ENCODE data around the gene ATXN1L. TPM values are rescaled to one million over a fixed set of nuclear protein-coding genes. Genes with fewer than 3 reads are reported as not detected.

ATXN1L gene
- total and polyA plus RNA-seq, 2 donors (not counting 1 experiment from before 2014, with no cell fraction given), result 21.3 to 39.5 TPM

DNA sequence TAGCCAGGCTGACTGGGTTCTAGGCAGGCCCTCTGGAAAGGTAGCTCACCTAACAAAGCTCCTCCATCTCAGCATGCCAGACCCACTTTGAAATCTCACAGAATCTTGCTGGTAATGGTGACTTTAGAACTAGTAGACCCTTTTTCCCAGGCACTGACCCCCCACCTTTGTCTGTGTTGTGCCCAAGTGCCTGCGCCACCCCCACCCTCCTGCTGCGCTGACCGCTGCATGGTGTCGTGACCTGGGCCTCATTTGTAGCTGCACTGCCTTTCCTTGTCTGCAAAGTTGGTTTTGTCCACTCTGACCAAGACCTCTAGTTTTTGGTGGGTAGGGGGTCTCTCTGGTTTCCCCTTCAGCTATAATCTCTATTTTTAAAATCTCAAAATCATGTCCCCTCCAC is 6.8 kb downstream of the ATXN1L start:
- Mint-ChIP-seq H3K4me3 (no peak overlapping the region), H3K9me3 (ENCODE audit: insufficient read depth) (no peaks in the 10 kb centered on the region), H3K27ac (peak overlapping the region; percentile 90), H3K4me1 (peaks cover 62% of the 10 kb centered on the region), H3K27me3 (no peaks in the 10 kb centered on the region)
- H3K79me2 ChIP-seq (ENCODE audit: control insufficient read depth, insufficient read depth, low read length), result peaks cover 74% of the 10 kb centered on the region
- POLR2A ChIA-PET, result interaction anchor here (3.2 kb wide), 1 partner anchor 44 kb away, joined by 8 read pairs; the partner anchor contains the start of gene AP1G1
- CTCF ChIA-PET, result interaction anchor here (0.7 to 1.5 kb wide), 4 partner anchors 22 to 43 kb away, joined by 3 to 4 read pairs (median 3); partner anchors contain the start of genes AP1G1 and ZNF821
- H3K36me3 ChIP-seq (replicated peaks in 1 of 2; ENCODE audit: control extremely low read depth in 1 of 2, control insufficient read depth in 1 of 2, extremely low read depth in 1 of 2, insufficient read depth in 2 of 2, low read length in 1 of 2), result peaks cover 0 to 49% of the 10 kb centered on the region in 2 experiments
- no peak for TF ChIP-seq CTCF (IDR thresholded peaks at IDR 0.05)
- TF ChIP-seq EZH2 (IDR thresholded peaks at IDR 0.05; ENCODE audit: borderline replicate concordance, insufficient read depth, low read depth, low read length, poor library complexity, severe bottlenecking), result no peak
- H3K4me1 ChIP-seq (ENCODE audit: control insufficient read depth in 2 of 2, insufficient read depth in 2 of 2, low read length in 2 of 2), result peaks cover 22 to 28% of the 10 kb centered on the region in 2 donors
- intact Hi-C loops (cut with micrococcal nuclease), result no loop called here
- no peak overlapping the region for H3K4me3 ChIP-seq (ENCODE audit: control extremely low read depth in 1 of 5, extremely low read depth in 1 of 5, insufficient read depth in 1 of 5, low read depth in 2 of 5, low read length in 4 of 5)
- peaks cover 6% of the 10 kb centered on the region for H4K20me1 ChIP-seq (ENCODE audit: control insufficient read depth, insufficient read depth, low read length, poor library complexity, severe bottlenecking)
- peak overlapping the region; percentile 50 for H3K4me2 ChIP-seq (replicated peaks; ENCODE audit: low read depth, low read length, poor library complexity, severe bottlenecking)
- DNase-seq, result no peak
- WGBS (ENCODE audit: insufficient coverage), result 100% methylated on average over 4 of the region's 4 CpGs
- peak overlapping the region; percentile 79 to 81 for H3K27ac ChIP-seq (ENCODE audit: low read length in 2 of 2)
- no peaks in the 10 kb centered on the region for H3K9me3 ChIP-seq (ENCODE audit: control extremely low read depth in 1 of 3, control insufficient read depth in 2 of 3, insufficient read depth in 1 of 3, low read length in 2 of 3)
- no peaks in the 10 kb centered on the region for H3K27me3 ChIP-seq (replicated peaks in 1 of 4; ENCODE audit: control extremely low read depth in 1 of 4, control insufficient read depth in 3 of 4, insufficient read depth in 4 of 4, low read length in 3 of 4)
- no peak overlapping the region for H3K9ac ChIP-seq (ENCODE audit: low read length)
- H2AFZ ChIP-seq (ENCODE audit: insufficient read depth, low read depth, low read length, poor library complexity, severe bottlenecking), result no peak overlapping the region
- ATAC-seq (ENCODE audit: low read depth), result no peak

DNA sequence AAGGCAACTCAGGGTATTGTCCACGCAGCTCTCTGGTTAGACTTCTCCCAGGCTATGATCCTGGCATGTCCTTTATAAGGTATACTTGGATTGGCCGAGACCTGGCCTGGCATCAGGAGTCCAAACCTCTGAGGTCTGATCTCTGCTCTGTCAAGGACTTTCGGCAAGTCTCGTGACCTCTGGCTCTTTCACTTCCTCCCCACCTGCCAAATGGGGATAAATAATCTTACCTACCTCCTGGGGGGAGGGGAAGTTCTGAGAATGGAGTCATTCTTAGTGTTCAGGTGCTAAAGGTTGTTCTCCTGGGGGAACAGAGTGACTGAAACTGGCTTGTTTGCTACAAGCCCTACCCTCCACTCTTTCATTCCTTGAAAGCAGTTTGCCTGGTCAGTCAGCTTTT is 7.6 kb downstream of the ATXN1L start:
- Histone ChIP-seq H3K27me3 (replicated peaks in 1 of 4; ENCODE audit: control extremely low read depth in 1 of 4, control insufficient read depth in 3 of 4, insufficient read depth in 4 of 4, low read length in 3 of 4) (no peaks in the 10 kb centered on the region), H3K9me3 (ENCODE audit: control extremely low read depth in 1 of 3, control insufficient read depth in 2 of 3, insufficient read depth in 1 of 3, low read length in 2 of 3) (no peaks in the 10 kb centered on the region), H2AFZ (ENCODE audit: insufficient read depth, low read depth, low read length, poor library complexity, severe bottlenecking) (no peak overlapping the region), H3K4me3 (ENCODE audit: control extremely low read depth in 1 of 5, extremely low read depth in 1 of 5, insufficient read depth in 1 of 5, low read depth in 2 of 5, low read length in 4 of 5) (no peak overlapping the region), H3K79me2 (ENCODE audit: control insufficient read depth, insufficient read depth, low read length) (peaks cover 66% of the 10 kb centered on the region), H3K4me2 (replicated peaks; ENCODE audit: low read depth, low read length, poor library complexity, severe bottlenecking) (peak overlapping the region; percentile 50), H3K27ac (ENCODE audit: low read length in 2 of 2) (peak overlapping the region; percentile 79 to 81), H3K4me1 (ENCODE audit: control insufficient read depth in 2 of 2, insufficient read depth in 2 of 2, low read length in 2 of 2) (peaks cover 22 to 28% of the 10 kb centered on the region in 2 donors), H4K20me1 (ENCODE audit: control insufficient read depth, insufficient read depth, low read length, poor library complexity, severe bottlenecking) (peaks cover 6% of the 10 kb centered on the region), H3K36me3 (replicated peaks in 1 of 2; ENCODE audit: control extremely low read depth in 1 of 2, control insufficient read depth in 1 of 2, extremely low read depth in 1 of 2, insufficient read depth in 2 of 2, low read length in 1 of 2) (peaks cover 0 to 45% of the 10 kb centered on the region in 2 experiments), H3K9ac (ENCODE audit: low read length) (peak overlapping the region; percentile 10)
- DNase-seq, result peak; percentile 78
- WGBS (ENCODE audit: insufficient coverage), result 75% methylated on average over 2 of the region's 4 CpGs
- Mint-ChIP-seq H3K27ac (peak overlapping the region; percentile 90), H3K4me1 (peaks cover 57% of the 10 kb centered on the region), H3K4me3 (peak overlapping the region; percentile 65), H3K27me3 (no peaks in the 10 kb centered on the region), H3K9me3 (ENCODE audit: insufficient read depth) (no peaks in the 10 kb centered on the region)
- ChIA-PET CTCF (interaction anchor here (1.4 to 1.5 kb wide), 2 partner anchors 31 to 44 kb away, joined by 3 to 4 read pairs; partner anchors contain the start of genes AP1G1 and ZNF821), POLR2A (interaction anchor here (0.5 to 3.2 kb wide), 3 partner anchors 39 to 1272 kb away, joined by 3 to 8 read pairs (median 4); partner anchors contain the start of gene AP1G1)
- peak; percentile 74 for ATAC-seq (ENCODE audit: low read depth)
- intact Hi-C loops (cut with micrococcal nuclease), result no loop called here
- TF ChIP-seq EZH2 (IDR thresholded peaks at IDR 0.05; ENCODE audit: borderline replicate concordance, insufficient read depth, low read depth, low read length, poor library complexity, severe bottlenecking) (no peak), CTCF (IDR thresholded peaks at IDR 0.05) (no peak)

Data from B cell (primary cell).